ENCODE data around the gene PSMB5.
"Not testable (repeated sequence)": the region's sequence is repeated elsewhere in the genome, so short reads cannot be mapped to it uniquely, and the experiment has no call there.

PSMB5 gene

DNA sequence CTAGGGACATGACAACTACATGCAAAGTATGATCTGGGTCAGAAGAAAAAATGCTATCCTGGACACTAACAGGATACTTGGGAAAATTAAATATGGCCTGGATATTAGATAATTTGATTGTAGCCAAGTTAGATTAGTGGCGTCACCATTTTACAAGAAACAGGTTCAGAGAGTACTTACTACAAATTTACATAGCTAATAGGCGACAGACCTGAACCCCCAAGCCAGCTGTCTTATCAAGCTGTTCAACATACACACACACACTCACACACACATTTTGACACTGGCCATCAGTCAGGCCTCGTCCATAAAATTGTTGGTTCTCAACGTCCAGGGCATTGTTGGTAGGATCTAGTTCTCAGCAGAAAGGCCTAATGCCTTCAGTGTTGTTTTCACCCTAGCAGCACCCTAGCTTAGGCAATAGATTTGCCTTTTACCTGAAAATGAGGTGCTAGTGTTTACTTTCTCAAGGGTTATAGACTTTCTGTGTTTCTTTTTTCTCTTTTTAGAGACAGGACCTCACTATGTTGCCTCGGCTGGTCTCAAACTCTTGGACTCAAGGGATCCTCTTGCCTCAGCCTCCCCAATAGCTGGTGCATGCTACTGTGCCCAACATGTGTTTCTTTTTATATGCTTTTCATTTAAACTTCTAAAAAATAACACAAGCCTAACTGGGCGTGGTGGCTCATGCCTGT, 21.5 kb downstream of the PSMB5 start:
- no peak for DNase-seq

DNA sequence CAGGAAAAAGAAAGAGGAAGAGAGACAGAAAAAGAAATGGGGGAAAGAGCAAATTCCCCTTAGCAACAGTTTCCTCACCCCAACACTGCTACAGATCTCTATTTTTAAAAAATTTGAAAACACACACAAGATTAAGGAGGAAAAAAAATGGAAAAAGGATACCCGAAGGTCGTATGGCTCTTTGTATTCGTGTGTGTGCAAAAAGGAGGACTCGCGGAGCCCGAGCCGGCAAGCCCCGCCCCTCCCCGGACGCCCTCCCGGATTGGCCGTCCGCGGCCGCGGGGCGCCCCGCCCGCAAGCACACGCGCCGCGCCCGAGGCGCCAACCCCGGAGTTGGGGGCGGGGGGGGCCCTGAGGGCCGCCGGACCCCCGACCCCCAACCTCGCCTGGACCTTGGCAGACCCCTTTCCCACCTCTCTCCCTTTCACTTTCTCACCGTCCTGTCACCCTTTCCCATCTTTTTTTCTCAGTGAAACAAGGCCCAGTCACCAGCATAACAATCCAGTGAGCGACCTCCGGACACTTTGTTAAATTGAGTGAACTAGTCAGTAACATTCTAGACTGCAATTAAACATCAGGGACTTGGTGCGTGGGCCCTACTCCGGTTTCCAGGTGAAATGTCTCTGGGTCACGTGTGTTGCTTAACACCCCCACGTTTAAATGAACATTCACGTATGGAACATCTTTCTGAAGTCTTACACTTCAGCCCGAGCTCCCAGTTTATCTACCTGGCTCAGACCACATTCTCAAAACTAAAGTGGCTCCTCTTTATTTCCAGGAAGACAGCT, 24.6 kb downstream of the PSMB5 start, which contains the start of gene C14orf93:
Gene C14orf93 (minus strand): TSS at position 205 of the 788 bp plus-strand sequence. CDS start 11,120 bp downstream, outside the sequence.
- DNase-seq = peak; percentile 77

DNA sequence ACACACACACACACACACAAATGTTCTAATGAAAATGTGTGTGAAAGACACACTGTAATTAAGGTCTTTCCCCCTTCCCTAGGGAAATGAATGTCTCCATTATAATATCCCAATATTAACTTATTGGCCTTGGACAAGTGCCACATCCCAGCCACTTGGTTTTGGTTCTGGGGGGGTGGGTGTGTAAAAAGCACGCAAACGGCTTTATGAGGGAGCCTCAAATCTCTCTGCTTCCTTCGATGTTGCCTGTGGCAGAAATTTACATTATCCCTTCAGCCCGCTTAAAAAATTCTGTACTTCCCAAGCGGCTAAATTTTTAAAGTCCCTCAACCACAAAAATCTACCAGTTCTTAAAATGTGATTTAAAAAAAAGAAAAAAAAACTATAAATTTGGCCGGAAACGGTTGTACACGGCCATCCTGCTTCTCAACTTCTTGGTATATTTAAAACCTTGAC, 25.2 kb downstream of the PSMB5 start:
- DNase-seq = no peak

DNA sequence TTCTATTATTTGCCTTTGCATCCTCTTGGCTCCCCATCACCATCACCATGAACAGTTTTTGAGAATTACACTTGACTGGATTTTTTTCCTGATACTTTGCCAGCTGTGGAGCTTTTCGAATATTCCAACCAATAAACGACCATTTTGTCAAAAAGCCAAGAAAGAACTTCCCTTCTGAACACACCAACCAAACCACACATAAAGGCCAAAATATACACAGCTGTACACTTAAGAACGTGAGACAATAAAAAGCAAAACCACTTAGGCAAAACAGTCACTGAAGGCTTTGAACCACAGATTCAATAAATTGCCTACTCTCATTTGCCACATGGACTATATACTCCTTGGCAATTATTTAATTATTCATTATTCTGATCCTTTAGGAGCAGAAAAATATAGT, 25.9 kb downstream of the PSMB5 start:
- DNase-seq = peak; percentile 42

- peak; percentile 98 for DNase-seq
Observed at GRCh38 chr14:23006544-23007419, 27.9 kb downstream of the PSMB5 start.

- DNase-seq = peak; percentile 57
Observed at GRCh38 chr14:23006188-23006534, 28.5 kb downstream of the PSMB5 start.

GRCh38 chr14:23005451-23006187, 29.1 kb downstream of the PSMB5 start:
- DNase-seq = peak; percentile 35

- DNase-seq = not testable (repeated sequence)
Observed at GRCh38 chr14:23004274-23004673, 30.4 kb downstream of the PSMB5 start.

DNA sequence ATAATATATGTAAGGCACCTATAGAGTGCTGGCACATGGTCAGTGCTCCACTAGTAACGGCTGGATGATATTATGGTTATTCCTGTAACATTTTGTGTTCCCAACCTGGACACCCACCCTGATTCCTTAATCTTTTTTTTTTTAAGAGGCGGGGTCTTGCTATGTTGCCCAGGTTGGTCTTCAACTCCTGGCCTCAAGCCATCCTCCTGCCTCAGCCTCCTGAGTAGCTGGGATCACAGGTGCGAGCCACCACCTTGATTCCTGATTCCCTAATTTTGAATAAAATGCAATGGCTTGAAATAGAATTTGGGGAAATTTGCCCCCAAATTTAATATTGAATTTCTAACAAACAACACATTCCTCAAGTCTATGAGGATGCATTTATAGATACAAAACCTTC, 32.1 kb downstream of the PSMB5 start:
- DNase-seq = no peak

DNA sequence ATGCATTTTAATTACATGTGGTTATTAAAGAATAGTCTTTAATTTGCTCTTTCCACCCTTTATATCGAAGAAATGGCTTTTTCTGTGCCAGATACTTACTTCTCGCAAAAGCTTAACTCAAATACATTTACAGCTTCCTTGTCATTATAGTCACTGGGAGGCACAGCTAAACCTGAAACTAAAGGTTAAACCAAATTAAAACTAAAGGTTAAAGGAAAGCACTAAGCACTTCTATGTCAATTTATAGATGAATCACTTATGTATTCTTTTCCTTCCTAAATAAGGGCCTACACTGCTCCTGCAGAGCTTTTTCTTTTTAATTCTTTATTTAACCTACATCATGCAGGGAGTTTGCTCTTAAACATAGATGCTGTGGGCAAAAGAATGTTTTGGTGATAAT, 33.8 kb downstream of the PSMB5 start:
- no peak for DNase-seq

DNA sequence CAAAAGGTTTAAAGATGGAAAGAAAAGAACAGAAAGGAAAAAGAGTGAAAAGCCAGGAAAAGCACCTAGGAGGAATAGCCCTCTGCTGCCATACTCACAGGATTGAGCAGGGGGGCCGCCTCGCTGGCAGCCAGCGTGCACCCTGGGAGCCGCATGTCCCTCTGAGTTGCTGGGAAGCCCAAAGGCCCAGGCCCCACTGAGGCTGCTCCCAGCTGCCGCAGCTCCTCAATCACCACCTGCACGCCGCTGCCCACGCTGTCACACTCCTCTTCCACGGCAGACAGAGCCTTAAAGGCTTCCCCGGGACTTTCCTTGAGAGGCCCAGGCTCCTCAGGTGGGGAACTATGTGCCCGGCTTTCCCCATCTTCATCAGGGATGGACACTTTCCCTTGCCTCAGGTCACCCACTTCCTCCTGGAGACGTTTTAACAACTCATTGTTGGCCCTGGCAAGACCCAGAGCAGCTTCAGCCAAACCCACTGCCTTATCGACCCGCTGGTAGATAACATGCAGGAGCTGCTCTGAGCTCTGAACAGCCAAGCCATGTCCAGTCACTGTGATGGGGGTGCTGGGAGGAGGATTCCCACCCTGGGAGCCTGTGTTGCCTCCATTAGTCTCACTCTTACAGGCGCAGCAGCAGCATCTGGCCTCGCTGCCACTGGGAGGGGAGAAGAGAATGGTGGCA, 36.2 kb downstream of the PSMB5 start:
- DNase-seq = no peak

DNA sequence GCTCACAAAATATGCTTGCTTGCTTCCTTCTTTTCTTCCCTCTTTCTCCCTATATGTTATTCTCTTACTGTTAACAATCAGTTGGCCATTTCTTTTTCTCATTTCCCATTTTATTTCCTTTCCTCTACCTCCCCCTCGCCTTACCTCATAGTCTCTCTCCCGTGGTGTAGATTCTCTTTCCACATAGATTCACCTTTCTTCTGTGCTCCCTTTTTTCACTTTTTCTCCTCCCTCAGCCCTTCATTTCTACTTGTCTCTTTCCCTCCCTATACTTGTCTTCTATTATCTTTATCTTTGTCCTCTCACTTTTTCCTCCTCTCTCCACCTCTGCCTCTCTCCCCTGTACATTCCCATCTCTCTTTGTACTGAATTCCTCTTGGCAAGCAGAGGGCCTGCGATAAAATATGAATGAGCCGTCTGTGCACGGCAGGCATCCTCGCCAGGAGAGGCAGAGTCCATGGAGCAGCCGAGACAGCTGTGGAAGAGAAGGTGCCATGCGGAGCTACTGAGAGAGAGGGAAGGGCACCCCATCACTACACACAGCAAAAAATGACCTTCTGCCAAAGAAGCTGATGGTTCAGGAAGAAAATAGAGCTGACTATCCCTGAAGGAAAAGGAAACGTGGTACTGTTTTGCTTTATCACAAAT, 36.9 kb downstream of the PSMB5 start:
- DNase-seq = no peak

GRCh38 chr14:22996768-22997654, 37.7 kb downstream of the PSMB5 start:
- DNase-seq = no peak

GRCh38 chr14:22995889-22996625, 38.6 kb downstream of the PSMB5 start:
- no peak for DNase-seq

- DNase-seq = peak; percentile 56
Observed at GRCh38 chr14:22994762-22995275, 39.9 kb downstream of the PSMB5 start.

GRCh38 chr14:22993517-22993916, 41.2 kb downstream of the PSMB5 start:
- no peak for DNase-seq

- DNase-seq = no peak
Observed at GRCh38 chr14:22991852-22992251, 42.8 kb downstream of the PSMB5 start.

- no peak for DNase-seq
Observed at GRCh38 chr14:22987291-22987690, 47.4 kb downstream of the PSMB5 start.

GRCh38 chr14:22986508-22987054, 48.1 kb downstream of the PSMB5 start:
- peak; percentile 86 for DNase-seq
